CD4-positive, alpha-beta T cell treated with Interleukin-4 for 1 hour (primary cell): ENCODE data around the gene CAPN5.
A peak's percentile ranks its signal among the peaks of the same experiment; 100 is the strongest.
"Not testable (repeated sequence)": the region's sequence is repeated elsewhere in the genome, so short reads cannot be mapped to it uniquely, and the experiment has no call there.

Experiments used
- DNase-seq, 2 donors: peaks; one replicate each; pipeline ENCODE4 v3.0.0-alpha.2; 2020 to 2022

CAPN5 gene

DNA sequence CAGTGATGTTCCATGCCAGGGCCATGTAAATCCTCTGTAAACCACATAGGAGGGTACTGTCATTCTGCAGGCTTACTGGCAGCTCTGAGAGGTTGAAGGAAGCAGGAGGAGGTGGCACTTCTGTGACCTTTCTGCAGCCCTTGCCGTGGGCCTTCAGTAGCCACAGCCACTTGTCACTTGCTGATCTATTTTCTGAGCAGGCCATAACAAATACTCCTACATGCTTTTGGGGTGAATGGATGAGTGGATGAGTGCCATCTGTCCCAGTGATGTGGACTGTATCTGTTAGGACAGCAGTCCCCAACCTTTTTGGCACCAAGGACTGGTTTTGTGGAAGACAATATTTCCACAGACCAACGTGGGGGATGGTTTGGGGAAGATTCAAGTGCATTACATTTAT lies 22.4 kb upstream of the CAPN5 start:
- no peak for DNase-seq

DNA sequence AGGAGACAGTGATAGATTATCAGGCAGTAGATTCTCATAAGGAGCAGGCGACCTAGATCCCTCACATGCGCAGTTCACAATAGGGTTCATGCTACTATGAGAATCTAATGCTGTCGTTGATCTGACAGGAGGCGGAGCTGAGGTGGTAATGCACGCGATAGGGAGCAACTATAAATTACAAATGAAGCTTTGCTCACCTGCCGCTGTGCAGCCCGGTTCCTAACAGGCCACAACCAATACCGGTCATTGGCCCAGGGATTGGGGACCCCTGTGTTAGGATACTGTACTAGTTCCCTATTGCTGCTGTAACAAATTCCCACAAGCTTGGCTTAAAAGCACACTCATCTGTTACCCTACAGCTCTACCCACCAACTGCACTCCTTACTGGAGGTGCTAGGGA lies 21.9 kb upstream of the CAPN5 start:
- DNase-seq, result no peak

DNA sequence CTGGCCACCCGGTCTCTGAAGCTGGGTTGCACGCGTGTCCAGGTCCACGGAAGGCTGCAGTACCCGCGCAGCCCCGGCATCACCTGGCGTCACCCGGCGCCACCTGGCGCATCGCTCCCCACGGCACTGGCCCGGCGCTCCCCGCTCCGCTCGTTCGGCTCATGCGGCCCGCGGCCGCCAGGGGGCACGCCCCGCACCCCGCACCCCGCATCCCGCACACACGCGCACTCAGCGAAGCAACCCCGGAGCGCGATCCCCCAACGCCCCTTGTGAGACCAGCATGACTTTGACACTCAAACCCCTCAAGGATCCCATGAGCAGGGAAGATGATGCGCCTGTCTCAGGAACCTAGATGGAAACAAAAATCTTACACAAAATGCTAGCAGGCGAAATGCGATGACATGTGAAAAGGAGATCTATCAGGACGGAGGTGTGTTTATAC lies 20.7 kb upstream of the CAPN5 start:
- DNase-seq, result peak; percentile 59 to 62

DNA sequence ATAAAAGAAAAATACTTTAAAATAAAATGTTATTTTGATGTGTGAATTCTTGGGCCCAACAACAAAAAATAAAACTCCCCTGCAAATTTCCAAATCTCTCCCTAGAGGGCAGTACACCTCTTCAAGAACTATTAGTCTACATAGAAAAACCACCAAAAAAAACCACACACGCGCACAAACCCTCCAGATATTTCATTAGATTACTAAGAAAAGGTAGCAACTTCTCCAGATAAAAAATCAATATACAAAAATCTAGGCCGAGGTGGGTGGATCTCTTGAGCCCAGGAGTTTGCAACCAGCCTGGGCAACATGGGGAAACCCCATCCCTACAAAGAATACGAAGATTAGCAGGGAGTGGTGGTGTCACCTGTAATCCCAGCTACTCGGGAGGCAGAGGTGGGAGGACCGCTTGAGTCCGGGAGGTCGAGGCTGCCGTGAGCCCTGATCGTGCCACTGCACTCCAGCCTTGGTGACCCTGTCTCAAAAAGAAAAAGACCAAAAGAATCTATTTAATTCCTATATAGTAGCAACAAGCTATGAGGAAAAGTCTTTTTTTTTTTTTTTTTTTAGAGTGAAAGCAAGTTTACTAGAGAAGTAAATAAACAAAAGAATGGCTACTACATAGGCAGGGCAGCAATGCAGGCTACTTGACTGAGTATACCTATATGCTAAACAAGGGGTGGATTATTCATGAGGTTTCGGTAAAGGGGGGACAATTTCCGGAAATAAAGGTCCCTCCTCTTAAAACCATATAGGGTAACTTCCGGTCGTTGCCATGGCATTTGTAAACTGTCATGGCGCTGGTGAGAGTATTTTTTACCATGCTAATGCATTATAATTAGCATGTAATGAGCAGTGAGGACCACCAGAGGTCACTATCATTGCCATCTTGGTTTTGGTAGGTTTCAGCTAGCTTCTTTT lies 19.5 kb upstream of the CAPN5 start:
- DNase-seq, result peak; percentile 91 to 97

DNA sequence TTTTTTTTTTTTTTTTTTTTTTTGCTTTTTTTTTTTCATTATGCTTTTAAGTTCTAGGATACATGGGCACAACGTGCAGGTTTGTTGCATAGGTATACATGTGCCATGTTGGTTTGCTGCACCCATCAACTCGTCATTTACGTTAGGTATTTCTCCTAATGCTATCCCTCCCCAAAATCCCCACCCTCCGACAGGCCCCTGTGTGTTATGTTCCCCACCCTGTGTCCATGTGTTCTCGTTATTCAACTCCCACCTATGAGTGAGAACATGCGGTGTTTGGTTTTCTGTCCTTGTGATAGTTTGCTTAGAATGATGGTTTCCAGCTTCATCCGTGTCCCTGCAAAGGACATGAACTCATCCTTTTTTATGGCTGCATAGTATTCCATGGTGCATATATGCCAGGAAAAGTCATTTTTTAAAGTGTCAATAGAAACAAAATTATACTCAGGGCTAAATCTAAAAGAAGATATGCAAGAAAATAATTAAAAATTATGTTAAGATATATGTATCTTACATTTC lies 18.8 kb upstream of the CAPN5 start:
- not testable (repeated sequence) for DNase-seq

DNA sequence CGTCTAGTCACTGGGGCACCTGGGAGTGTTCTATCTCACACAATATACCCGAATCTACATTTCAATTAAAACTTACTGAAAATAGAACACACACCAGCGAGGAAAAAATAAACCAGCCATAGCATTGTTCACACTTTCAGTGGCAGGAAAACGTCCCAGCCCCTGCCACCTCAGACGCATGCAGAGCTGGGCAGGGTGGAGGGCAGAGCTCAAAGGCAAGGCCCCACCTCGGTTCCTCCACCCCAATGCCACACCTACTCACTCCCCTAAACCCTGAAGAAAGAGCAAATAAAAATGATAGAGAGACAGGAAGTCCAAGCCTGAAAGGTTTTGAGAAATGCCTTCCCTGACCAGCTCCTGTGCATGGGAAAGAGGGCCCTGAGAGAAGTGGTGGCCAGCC lies 17.7 kb upstream of the CAPN5 start:
- DNase-seq, result no peak

DNA sequence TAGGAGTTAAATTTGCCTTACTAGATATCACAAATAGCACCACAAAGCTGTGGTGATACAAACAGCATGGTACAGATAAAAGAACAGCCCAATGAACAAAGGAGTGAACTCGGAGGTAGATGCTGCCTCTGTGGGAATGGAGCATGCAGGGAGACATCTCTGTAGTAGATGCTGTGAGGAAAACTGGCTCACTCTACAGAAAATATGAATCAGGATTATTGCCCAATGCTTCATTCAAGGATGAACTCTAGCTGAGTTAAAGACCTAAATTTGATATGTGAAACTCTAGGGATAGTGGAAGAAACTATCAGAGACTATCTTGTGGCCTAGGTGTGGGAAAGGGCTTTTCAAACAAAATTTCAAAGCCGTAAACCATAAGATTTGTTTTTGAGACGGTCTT lies 15.3 kb upstream of the CAPN5 start:
- no peak for DNase-seq

DNA sequence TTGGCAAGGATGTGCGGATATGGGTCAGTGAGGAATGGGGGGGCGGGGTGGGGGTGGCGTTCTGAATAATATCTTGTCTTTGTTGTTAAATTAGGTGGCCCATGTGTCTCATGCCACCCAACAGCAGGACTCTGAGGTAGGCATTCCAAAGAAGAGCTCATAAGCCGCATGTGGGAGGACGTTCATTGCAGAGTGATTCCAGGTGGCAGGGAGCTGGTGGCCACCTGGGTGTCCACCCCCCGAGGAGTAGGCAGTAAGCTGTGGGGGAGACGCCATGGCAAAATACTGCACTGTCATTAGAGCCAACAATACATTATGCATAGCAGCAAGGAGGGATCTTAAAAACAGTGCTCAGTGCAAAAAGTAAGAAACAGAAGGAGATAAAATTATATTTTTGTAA lies 14.3 kb upstream of the CAPN5 start:
- no peak for DNase-seq

DNA sequence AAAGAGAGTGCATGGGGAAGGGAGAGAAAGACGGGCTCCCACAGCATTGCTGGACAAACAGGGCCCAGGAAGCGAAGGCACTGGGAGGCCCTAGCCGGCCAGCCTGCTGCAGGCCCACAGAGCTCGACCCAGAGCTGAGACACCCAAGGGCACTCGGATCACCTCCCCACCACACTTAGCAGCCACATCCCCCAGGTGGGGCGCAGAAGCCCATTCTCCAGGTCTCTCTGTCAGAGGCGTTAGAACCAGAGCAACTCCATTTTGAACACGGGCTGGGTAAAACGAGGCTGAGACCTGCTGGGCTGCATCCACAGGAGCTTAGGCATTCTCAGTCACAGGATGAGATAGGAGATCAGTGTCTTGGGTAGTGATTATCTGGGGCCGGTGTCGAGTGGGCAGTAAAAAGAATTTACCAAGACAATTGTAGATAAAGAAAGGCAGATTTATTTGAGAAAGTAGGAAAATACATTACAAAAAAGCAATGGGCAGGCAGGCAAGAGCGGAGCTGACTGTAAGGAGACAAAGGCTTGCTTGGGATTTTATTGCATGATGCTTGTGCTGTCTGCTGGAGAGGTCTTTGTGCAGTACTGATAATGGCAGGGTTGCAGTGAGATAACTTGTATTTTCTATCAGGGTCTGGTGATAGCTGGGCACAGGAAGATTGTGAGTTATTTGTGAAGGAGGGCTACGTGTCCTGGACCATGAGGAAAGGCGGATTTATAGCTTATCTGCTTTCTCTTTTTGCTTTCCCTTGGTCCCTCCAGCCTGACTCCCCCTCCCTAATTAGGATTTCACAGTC lies 13.4 kb upstream of the CAPN5 start:
- no peak for DNase-seq

DNA sequence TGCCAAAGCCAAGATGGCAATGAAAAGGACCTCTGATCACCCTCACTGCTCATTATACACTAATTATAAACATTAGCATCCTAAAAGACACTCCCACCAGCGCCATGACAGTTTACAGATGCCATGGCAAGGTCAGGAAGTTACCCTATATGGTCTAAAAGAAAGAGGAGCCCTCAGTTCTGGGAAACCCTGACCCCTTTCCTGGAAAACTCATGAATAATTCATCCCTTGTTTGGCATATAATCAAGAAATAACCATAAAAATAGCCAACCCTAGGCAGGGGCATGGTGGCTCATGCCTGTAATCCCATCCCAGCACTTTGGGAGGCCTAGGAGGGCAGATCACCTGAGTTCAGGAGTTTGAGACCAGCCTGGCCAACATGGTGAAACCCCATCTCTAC lies 12.7 kb upstream of the CAPN5 start:
- no peak for DNase-seq

DNA sequence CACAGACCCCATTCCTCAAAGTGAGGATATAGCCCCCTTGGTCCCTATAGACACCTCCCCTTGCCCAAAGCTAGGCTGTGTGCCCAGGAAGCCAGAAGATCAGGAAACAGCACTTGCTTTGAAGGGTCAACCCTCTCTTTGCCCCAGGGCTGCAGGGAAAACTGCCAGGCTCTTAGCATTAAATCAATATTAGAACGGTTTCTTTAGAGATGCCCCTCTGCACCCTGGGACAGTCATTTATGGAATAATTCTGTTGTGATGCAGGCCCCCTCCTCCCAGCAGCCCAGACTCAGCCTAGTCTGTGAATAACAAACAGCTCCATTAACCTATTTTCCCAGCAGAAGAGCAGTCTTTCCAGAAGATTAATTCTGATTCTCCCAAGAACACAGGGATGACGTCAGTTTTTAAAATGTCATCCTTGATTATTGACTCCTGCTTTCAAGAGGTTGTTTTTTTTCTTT lies 11.6 kb upstream of the CAPN5 start:
- no peak for DNase-seq

DNA sequence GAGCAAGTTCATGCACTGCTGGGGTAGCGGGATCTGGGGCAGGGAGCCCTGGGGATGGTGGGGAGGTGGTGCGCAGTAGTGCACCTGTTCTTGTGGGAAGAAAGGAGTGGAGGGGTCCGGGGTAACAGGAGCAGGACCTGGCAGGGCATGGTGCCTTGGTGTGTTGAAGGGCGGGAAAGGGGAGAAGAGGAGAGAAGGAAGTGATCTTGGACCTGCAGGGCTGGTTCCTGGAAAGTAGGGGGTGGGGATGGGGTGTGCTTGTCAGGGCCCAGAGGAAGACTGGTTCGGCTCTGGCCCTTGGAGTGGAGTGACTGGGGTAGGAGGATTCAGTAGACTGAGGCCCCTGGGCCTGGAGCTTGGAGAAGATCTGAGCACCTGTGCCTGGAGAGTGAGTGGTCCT lies 10.9 kb upstream of the CAPN5 start:
- DNase-seq, result no peak

DNA sequence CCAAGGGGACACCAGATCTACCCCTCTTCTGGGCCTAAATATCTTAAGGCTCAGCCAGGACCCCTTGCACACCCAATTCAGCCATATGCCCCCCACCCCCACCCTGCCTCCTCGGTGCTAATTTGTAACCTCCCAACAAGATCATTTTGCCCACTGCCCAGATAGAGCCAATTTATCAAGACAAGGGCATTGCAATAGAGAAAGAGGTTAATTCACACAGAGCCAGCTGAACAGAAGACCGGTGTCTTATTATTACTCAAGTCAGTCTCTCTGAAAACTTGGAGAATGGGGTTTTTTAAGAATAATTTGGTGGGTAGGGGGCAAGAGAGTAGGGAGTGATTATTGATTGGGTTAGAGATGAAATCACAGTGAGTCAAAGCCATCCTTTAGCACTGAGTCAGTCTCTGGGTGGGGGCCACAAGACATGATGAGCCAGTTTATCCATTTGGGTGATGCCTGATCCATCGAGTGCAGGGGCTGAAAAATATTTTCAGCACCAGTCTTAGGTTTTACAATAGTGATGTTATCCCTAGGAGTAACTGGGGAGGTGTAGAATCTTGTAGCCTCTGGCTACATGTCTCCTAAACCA lies 9.9 kb upstream of the CAPN5 start:
- DNase-seq, result no peak

DNA sequence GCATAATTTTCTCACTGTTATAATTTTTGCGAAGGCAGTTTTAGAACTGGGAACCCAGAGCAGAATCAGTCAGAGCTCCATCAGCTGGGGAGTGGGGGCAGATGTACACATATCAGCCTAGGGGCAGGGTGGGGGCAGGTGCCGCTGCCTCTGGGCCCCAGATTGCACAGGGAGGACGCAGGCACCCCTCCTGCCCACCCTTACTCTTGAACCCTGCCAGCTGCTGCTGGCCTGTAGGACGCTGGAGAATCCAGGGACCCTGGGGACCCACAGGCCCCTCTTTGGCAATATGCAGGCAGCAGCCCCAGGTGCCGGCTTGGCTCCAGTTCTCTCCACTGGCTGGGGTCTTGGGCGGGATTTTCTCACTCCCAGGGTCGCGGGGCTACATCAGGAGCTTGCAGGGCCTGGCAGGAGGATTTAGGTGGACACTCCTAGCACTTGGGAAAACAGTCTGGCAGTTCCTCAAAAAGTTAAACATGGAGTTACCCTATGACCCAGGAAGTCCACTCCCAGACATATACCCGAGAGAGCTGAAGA lies 8.8 kb upstream of the CAPN5 start:
- DNase-seq, result no peak

DNA sequence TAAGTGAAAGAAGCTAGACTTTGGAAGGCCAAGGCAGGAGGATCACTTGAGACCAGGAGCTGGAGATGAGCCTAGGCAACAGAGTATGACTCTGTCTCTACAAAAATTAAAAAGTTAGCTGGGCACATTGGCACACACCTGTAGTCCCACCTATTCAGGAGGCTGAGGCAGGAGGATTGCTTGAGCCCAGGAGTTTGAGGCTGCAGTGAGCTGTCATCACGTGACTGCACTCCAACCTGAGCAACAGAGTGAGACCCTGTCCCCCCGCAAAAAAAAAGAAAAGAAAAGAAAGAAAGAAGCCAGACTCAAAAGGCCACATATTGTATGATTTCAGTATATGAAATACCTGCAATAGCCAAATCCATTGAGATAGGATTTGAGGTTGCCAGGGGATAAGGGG lies 7.9 kb upstream of the CAPN5 start:
- no peak for DNase-seq

DNA sequence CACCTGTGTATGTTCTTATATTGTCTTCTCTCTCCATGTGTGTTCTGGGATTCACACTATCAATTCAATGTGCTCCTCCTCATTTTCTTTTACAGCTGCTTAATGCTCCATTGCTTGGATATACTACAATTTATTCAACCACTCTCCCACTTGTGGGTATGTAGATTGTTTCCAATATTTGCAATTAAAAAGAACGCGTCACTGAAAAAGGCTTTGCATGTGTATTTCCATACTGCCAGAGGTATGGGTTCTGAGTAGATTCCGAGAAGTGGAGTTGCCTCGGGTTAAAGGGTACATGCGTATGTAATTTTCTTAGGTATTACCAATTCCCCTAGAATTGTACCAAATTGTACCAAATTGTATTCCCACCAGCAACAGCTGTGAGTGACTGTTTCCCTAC lies 7.0 kb upstream of the CAPN5 start:
- no peak for DNase-seq

DNA sequence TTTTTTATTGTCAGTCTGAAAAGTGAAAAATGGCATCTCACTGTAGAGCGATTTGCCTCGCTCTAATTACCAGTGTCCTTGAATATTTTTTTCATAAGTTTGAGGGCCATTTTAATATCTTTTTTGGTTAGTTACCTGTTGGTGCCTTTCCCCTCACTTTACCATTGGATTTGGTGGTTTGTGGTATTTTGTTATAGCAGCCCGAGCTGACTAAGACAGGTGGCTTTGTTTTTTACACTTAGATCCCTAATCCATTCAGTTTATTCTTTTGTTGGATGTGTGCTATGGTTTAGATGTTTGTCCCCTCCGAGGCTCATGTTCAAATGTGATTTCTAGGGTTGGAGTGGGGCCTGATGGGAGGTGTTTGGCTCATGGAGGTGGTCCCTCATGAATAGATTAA lies 6.5 kb upstream of the CAPN5 start:
- DNase-seq, result no peak

DNA sequence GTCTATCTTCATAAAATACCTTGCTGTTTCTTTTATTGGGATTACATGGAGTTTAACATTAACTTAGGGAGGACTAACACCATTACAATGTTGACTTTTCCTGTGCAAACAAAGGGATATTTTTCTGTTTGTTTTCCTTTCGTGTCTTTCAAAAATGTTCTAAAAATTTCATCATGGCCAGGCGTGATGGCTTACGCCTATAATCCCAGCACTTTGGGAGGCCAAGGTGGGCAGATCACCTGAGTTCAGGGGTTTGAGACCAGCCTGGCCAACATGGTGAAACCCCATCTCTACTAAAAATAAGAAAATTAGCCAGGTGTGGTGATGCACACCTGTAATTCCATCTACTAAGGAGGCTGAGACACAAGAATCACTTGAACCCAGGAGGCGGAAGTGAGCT lies 5.5 kb upstream of the CAPN5 start:
- DNase-seq, result not testable (repeated sequence)

DNA sequence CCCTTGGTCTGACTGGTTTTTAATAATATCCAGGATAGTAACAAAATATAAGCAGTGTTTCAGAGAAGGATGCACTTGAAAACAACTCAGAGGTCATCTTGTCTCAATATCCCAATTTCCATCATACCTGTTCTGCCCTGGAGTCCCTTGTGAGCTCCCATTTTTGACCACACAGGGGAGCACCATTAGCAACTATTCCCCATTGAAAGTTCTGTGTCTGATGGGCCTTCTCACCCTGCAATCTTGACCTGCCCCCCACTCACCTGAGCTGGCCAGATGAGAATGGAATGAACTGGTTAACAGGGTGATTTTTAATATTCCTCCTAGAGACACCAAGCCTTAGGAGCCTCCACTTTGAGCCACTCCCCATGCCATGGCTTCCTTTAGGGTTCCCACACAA lies 3.8 kb upstream of the CAPN5 start:
- DNase-seq, result no peak

DNA sequence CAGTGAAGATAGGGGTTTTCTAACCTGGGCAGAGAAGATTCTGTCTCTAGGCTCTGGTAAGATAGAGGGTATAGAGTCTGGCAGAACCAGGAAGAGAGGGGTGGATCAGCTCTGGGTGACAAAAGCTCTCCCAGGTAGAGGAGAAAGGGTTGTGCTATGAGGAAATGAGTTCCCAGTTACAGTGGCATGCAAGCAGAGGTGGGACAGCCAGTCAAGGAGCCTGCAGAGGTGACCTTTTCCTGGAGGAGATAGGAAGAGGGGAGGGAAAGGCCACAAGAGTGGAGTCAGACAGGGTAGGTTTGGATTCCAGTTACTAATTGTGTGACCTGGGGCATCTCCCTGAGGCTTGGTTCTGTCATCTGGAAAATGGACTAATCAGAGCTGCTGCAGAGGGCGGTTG lies 3.4 kb upstream of the CAPN5 start:
- no peak for DNase-seq

DNA sequence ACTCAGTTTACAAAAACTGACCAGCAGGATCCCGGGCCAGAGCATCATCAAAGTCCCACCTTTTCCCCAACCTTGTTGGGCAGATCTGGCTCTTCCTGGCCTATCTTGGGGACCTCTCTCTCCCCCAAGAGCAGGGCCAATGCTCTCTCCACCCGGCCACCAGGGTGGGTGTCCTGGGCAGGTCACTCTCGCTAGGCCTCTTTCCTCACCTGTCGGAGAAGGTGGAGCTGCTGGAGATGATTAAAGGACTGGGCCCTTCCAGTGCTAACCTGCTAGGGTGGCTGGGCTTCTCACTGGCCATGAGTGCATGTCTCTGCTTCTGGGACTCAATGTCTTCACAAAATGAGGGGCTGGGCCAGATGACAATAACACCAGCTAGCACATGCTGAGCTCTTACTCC lies 2.9 kb upstream of the CAPN5 start:
- no peak for DNase-seq

DNA sequence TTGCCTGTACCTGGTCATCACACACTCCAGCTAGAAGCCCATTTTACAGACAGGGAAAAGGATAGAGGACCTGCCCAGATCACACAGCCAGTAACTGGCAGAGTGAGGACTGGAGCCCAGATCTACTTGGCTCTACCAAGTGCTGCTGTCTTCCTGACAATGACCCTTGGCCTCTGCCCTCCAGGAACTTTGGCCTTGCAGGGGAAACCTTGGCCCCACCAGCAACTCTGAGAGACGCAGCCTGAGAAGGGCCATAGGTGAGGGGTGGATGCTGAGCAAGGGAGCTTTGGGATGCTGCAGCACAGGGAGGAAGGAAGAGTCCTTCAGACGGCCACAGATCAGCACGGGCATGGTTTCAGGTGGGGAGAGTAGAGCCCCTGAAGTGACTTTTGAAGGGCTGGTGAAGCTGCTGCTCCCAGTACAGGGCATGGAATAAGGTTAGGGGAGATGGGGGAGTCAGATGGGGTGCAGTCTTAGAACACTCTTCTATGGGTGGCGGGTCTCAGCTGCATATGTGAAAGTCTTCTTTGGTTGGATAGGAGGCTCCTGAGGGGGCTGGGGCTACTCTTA lies 2.0 kb upstream of the CAPN5 start:
- no peak for DNase-seq

DNA sequence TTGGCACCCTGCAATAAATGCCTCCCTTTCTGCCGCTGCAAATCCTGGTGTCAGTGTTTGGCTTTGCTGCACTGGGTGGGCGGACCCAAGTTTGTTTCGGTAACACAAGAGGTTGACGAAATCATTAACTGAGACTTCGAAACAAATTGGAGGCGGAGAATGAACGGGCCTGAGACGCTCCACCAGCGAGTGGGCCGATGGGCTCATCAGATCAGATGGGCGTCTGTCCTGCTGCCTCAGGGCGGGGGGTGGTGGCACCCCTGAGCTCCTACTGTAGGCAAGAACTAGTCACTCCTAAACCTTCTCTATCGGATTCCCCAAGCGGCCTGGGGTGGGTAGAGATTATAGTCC lies 918 bp upstream of the CAPN5 start:
- DNase-seq, result no peak
